GM18519 (cell line): Measurements from ENCODE around the gene ATP6V1E1.
"Not testable (repeated sequence)": the region's sequence is repeated elsewhere in the genome, so short reads cannot be mapped to it uniquely, and the experiment has no call there.

ENCODE experiments used
- ATAC-seq: cut with Tn5 transposase; IDR thresholded peaks from one replicate; pipeline ENCODE4 v1.9.1; 2021; ENCODE audit warnings: mild to moderate bottlenecking, moderate library complexity; ENCODE audit not compliant: unreplicated experiment, low FRiP score

The ATP6V1E1 gene

GRCh38 chr22:17583151-17583550 is 45.4 kb downstream of the ATP6V1E1 start:
- no peak for ATAC-seq

DNA sequence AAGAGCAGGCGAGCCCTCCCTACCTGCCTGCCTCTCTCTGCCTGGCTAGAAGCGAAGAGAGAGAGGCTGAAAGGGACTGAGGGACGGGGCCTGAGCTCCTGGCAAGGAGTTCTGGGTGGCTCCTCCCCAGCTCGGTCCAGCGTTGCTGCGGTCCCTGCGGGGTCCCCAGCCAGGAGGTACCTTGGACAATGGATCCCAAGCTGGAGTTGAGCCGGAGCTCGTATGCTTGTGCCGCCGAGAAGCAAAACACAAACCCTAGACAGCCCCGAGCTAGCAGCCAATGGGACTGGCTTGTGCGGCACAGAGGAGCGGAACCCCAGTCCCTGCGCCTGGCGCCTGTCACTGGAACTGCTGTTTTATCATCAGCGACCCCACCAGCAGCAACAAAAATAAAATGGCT is 46.9 kb downstream of the ATP6V1E1 start:
- no peak for ATAC-seq

- ATAC-seq = no peak
These were observed 47.5 kb downstream of the ATP6V1E1 start for GRCh38 chr22:17581056-17581455.

GRCh38 chr22:17580441-17581031 is 48.0 kb downstream of the ATP6V1E1 start:
- ATAC-seq = no peak

DNA sequence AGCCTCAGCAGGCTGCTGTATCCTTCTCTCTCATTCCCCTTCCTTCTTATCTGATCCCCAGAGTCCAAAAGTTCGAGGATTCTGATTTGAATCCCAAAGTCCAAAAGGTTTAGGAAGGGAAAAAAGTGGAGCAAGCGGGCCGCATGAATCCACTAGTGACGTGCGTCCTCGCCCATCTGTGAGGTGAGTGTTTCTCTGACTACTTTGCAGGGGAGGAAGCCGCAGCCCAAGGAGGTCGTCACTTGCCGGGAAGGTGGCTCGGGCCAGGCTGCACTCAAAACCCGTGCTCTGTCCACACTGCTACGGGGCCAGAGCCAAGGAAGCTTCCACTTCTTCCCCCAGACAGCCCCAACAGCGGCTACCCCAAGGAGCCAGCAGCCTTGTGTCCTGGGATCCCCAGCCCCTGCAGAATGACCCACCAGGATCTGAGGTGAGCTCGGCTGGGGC is 49.0 kb downstream of the ATP6V1E1 start:
- ATAC-seq = no peak

DNA sequence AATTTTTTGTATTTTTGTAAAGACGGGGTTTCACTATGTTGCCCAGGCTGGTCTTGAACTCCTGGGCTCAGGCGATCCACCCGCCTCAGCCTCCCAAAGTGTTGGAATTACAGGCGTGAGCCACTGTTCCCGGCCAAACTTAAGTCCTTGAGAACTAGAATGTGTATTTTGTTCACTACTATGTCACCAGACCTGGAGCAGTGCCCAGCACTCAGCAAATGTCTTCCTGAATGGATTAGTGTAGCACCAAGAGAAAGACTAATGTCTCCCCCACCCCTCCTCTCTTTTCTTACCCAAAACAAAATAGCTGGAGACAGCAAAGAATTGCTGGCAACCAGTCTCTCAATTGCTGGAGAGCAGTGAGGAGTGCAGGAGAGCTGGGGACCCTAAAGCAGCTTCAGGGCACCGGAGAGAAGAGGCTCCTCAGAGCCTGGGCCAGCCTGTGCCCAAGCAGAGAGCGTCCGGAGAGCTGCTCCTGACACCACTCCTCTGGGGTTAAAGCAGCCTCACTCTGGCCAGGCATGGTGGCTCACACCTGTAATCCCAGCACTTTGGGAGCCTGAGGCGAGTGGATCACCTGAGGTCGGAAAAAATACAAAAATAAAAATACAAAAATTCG is 50.3 kb downstream of the ATP6V1E1 start:
- no peak for ATAC-seq

DNA sequence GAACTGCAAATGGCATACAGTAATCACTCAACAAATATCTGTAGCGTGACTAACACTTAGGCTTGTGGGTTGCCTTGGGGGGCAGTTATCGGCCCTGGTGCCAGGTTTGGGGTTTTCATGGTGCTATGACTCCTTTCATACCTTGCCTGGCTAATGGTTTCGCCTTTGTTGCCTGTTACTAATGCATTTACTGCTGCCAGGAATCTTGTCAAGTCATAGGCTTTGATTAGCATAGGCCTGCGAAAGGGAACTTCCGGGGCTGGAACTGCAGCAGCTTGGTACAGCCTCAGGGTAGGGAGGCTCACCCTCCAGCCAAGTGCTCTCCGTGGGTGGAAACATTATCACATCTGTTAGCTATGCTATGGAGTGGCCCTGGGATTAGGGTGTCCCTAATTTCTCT is 52.1 kb downstream of the ATP6V1E1 start:
- ATAC-seq = no peak

DNA sequence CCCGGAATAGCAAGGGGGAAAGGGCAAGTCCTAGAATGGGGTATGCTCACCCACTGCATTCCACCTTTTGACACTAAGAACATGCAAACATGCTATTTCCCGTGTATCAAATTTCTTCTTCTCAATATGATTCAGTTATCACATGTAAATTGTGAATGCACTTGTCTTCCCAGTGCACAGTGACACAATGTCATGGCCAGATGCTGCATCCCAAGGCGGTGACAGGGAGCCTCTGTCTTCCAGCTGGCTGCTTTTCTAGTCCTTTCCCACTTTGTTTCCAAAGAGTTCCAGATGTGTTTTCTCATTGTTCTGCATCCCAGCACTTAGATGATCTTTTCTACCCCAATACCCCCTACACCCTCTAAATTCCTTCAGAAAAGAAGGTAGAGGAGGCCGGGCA is 52.9 kb downstream of the ATP6V1E1 start:
- ATAC-seq = no peak

- no peak for ATAC-seq
These were observed 53.4 kb downstream of the ATP6V1E1 start for GRCh38 chr22:17575151-17575550.

DNA sequence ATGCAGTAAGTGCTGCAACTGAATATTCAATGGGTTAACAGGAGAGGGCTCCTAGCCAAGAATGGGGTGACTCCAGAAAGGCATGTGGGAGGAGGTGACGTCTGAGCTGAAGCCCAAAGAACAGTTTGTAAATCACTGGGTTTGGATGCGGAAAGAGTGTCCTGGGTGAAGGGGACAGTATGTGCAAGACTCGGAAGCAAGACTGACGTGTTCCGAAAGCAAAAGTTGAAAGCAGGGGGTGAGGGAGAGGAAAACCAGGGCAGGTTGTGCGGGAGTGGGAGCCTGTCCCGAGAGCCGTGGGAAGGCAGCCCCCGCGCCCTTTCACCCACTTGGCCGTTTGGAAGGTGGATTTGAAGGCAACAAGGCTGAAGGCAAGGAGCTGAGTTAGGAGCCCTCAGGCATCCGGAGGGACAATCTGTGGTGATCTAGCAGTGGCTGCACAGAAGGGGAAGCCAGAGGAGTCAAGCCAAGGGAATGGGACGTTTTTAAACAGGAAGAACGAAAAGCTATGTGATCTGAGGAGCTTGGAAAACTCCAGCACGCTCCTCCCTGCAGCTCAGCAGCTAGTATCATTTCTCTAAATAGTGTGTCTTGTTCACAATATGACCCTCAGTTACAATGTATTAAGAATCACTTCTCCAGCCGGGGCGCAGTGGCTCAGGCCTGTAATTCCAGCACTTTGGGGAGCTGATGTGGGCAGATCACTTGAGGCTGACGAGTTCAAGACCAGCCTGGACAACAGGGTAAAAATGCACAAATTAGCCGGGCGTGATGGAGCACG is 57.5 kb downstream of the ATP6V1E1 start:
- ATAC-seq = no peak

DNA sequence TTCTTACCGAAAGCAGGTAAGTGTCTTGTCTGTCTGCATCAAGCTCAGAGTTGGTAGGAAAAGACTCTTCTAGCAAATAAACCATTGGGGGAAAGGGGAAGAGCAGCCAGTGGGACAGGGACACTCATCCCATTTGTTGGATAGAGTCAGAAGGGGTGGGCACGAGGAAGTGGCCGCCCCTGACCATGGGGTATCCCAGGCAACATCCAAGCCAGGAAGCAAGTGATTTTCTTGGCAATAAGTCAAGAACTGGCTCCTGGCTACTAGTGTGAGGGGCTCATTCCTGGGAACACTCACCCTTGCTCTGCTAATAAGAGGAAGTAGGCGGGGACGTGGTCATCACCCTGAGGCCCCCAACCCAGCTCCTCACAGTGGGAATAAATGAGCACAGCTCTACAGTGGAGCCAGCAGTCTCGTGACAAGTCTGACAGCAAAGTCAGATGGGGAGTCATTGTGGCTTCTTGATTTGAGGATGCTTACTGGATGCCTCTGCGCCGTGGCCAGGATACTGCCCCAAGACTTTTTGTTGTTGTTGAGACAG is 58.5 kb downstream of the ATP6V1E1 start:
- no peak for ATAC-seq

DNA sequence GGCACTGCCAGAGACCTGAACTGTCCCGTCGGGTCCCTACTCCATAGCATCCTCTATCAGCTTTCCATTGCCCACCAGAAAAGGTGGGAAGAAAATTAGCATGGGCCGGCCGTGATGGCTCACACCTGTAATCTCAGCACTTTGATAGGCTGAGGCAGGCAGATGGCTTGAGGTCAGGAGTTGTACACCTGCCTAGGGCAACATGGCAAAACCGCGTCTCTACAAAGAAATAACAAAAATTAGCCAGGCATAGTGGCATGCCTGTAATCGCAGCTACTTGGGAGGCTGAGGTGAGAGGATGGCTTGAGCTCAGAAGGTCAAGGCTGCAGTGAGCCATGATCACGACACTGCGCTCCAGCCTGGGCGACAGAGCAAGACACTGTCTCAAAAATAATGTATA is 61.8 kb downstream of the ATP6V1E1 start:
- no peak for ATAC-seq

DNA sequence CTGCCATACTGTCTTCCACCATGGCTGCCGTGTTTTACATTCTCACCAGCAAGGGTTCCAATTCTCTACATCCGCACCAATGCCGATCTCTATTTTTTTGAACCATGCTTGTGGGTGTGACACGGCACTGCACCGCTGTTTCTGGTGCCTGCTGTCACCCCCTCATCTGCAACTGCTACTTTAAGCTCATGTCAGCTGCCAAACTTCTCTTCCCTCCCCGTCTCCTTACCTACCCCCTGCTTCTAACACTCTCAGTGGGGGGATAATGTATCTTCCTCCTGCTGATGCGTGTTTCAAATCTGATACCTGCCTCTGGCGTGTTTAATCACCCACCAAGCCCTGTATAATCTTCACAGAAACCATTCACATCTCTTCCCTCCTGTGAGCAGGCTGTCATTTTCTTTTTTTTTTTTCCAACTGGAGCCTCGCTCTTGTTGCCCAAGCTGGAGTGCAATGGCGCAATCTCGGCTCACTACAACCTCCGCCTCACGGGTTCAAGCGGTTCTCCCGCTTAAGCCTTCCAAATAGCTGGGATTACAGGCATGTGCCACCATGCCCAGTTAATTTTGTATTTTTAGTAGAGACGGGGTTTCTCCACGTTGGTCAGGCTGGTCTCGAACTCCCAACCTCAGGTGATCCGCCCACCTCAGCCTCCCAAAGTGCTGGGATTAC is 62.4 kb downstream of the ATP6V1E1 start:
- not testable (repeated sequence) for ATAC-seq

- ATAC-seq = no peak
These were observed 64.6 kb downstream of the ATP6V1E1 start for GRCh38 chr22:17563936-17564391.

DNA sequence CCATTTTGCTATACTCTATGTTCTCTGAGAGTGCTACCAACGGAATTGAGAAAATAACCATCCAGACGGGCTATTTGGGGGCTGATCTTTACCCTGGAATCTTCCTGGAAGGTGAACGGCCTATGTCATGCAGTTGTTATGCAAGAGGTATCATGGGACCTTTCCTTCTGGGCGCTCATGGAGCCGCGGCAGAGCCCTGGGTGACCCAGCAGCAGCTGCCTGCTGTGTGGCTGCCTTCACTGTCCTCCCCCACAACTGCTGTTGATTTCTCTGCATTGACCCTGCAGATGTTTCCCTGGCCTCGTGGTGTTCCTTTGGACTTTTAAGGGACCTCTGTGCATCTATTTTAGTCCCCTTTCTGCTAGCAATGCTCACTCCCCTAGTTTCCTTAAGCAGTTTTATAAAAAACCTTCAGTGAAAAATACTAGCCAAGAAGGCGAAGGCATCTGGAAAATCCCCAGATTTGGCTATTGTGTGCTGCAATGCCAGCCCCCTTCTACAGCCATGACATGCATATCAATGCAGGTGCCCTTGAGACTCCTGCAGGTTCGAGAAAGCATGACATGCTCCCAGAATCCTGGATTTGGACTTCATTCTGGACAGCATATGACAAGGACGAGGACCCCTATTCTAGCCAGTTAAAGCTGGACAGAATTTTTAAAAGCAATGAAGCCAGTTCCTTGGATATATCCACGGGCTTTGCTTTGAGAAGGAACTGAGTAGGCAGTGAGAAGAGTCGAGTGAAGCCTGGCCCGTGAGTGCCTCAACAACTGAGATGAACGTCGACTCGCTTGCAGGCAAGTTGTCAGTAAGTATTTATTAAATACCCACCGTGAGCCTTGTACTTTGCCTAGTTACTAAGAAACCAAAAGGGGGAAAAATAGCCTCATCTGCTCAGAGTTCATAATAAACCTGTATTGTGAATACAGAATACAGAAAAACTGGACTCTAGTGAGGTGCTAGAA is 65.4 kb downstream of the ATP6V1E1 start, which contains the start of gene SLC25A18:
SLC25A18 (plus strand) TSS at position 593 of the 965 bp plus-strand sequence. CDS start 16,447 bp downstream, outside the sequence.
- no peak for ATAC-seq

GRCh38 chr22:17559188-17559587 is 69.4 kb downstream of the ATP6V1E1 start:
- no peak for ATAC-seq

- no peak for ATAC-seq
These were observed 73.7 kb downstream of the ATP6V1E1 start for GRCh38 chr22:17554814-17555213.

DNA sequence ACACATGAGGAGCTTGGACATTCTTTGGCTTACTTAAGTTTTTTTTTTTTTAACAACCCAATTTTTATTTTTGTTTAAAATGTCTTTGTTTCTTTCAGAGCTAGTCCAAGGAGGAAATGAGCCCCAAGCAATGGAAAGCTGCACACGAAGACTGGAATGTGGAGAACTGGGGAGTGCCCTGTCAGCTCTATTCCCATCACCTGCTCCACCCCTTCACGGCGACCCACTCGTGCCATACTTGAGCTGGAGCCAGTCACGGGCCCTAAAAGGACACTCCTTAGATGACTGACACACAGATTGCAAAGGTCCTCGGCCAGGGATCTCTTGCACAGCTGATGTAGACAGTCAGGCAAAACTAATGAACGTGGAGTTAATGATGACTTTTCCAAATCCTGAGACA is 75.8 kb downstream of the ATP6V1E1 start:
- no peak for ATAC-seq

DNA sequence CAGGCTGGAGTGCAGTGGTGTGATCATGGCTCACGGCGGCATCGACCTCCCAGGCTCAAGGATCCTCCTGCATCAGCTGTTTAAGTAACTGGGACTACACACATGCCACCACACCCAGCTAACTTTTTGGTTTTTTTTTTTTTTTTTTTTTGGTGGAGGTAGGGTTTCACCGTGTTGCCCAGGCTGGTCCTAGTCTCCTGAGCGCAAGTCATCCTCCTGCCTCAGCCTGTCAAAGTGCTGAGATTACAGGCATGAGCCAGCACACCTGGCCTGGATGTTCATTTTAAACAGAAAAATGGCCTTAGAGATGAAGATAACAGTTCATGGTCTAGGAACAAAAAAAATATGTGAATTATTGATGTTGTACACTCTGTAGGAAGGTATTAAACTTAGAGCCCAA is 78.9 kb downstream of the ATP6V1E1 start:
- ATAC-seq = no peak

DNA sequence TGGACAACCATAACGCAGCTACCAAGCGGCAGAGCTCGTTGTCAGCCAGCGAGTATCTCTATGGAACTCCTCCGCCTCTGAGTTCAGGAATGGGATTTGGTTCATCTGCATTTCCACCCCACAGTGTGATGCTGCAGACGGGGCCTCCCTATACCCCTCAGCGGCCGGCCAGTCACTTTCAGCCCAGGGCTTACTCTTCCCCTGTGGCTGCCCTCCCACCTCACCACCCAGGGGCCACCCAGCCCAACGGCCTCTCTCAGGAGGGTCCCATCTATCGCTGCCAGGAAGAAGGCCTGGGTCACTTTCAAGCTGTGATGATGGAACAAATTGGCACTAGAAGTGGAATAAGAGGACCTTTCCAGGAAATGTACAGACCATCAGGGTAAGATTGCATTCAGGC is 79.4 kb downstream of the ATP6V1E1 start:
- ATAC-seq = no peak
